ENCODE measurements around the gene CEP250.
A peak's percentile ranks its signal among the peaks of the same experiment; 100 is the strongest.

The CEP250 gene

DNA sequence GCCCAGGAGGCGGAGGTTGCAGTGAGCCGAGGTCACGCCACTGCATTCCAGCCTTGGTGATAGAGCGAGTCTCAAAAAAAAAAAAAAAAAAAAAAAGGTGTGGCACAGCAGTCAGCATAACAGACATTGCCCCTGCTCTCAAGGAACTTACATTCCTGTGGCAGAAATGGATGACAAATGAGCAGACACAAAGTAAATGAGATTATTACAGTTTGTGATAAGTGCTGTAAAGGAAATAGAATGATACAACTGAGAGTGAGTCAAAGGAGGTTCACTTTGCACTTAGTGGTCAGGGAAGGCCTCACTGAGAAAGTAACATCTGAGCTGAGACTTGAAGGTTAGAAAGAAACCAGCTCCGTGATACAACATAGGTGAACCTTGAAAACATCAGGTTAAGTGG is 36.4 kb downstream of the CEP250 start:
- no peak overlapping the region for H2BK15ac ChIP-seq (ENCODE audit: low read depth, poor library complexity, severe bottlenecking)
- H3K4me1 ChIP-seq (ENCODE audit: control insufficient read depth, insufficient read depth, low read depth, low read length): no peaks in the 10 kb centered on the region
- 90% methylated on average over 4 of the region's 5 CpGs for WGBS

DNA sequence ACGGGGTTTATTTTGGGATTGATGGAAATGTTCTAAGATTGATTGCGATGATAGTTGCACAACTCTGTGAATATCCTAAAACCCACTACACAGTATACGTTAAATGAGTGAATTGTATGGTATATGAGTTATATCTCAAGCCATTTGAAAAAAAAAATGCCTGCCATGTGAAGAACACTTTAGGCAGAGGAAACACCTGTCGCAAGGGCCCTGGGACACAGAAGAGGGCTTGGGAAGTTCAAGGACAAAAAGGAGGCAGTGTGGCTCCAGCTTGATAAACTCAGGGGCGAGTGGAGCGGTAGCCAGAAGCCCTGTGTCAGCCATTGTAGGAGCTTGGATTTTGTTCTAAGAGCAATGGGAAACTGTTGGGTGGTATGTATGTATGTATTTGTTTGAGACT is 37.0 kb downstream of the CEP250 start:
- Histone ChIP-seq H3K9me3 (ENCODE audit: control insufficient read depth, low read length) (no peaks in the 10 kb centered on the region), H2AK5ac (ENCODE audit: low read length, severe bottlenecking) (no peak overlapping the region), H3K23ac (ENCODE audit: low read length in 2 of 2) (no peak overlapping the region), H3K27ac (ENCODE audit: low read length, poor library complexity, severe bottlenecking) (no peak overlapping the region), H3K27me3 (ENCODE audit: control insufficient read depth in 1 of 2, insufficient read depth in 1 of 2, low read length in 2 of 2) (no peaks in the 10 kb centered on the region), H3K18ac (ENCODE audit: low read depth in 1 of 2, low read length in 2 of 2) (no peak overlapping the region), H3K14ac (ENCODE audit: low read length in 2 of 2) (no peak overlapping the region), H2BK5ac (ENCODE audit: low read depth, low read length, poor library complexity, severe bottlenecking) (no peak overlapping the region), H3K4me1 (ENCODE audit: control insufficient read depth, insufficient read depth, low read depth, low read length) (no peaks in the 10 kb centered on the region), H2BK12ac (ENCODE audit: low read length in 2 of 2) (no peak overlapping the region), H3K4me3 (ENCODE audit: insufficient read depth in 1 of 2, low read depth in 1 of 2, low read length in 2 of 2) (no peak overlapping the region), H3K9ac (ENCODE audit: low read length) (no peak overlapping the region), H3K36me3 (ENCODE audit: control insufficient read depth in 1 of 2, insufficient read depth in 2 of 2, low read depth in 1 of 2, low read length in 2 of 2) (peaks cover 61 to 95% of the 10 kb centered on the region in 2 experiments), H2BK15ac (ENCODE audit: low read depth, poor library complexity, severe bottlenecking) (no peak overlapping the region), H3K79me1 (replicated peaks; ENCODE audit: low read length, poor library complexity, severe bottlenecking) (peaks cover 30% of the 10 kb centered on the region), H2AFZ (ENCODE audit: low read depth, low read length) (no peak overlapping the region), H2BK120ac (ENCODE audit: low read depth, low read length) (no peak overlapping the region), H3K4me2 (ENCODE audit: low read length, poor library complexity, severe bottlenecking) (no peak overlapping the region), H4K8ac (ENCODE audit: low read length) (no peak overlapping the region), H4K91ac (ENCODE audit: low read length) (no peak overlapping the region), H3K4ac (ENCODE audit: low read depth in 1 of 2, low read length in 2 of 2) (no peak overlapping the region)
- no peak for DNase-seq
- WGBS: 100% methylated on average over 5 of the region's 6 CpGs

More for the DNA sequence above, 36.4 kb downstream of the CEP250 start:
- H3K9ac ChIP-seq (ENCODE audit: low read length): no peak overlapping the region
- no peak overlapping the region for H3K4me2 ChIP-seq (ENCODE audit: low read length, poor library complexity, severe bottlenecking)
- H2AK5ac ChIP-seq (ENCODE audit: low read length, severe bottlenecking): no peak overlapping the region
- no peaks in the 10 kb centered on the region for H3K27me3 ChIP-seq (ENCODE audit: control insufficient read depth in 1 of 2, insufficient read depth in 1 of 2, low read length in 2 of 2)
- H3K18ac ChIP-seq (ENCODE audit: low read depth in 1 of 2, low read length in 2 of 2): no peak overlapping the region
- H3K36me3 ChIP-seq (ENCODE audit: control insufficient read depth in 1 of 2, insufficient read depth in 2 of 2, low read depth in 1 of 2, low read length in 2 of 2): peaks cover 60 to 94% of the 10 kb centered on the region in 2 experiments
- no peaks in the 10 kb centered on the region for H3K9me3 ChIP-seq (ENCODE audit: control insufficient read depth, low read length)
- no peak overlapping the region for H2AFZ ChIP-seq (ENCODE audit: low read depth, low read length)
- no peak for DNase-seq
- no peak overlapping the region for H4K8ac ChIP-seq (ENCODE audit: low read length)
- H3K4ac ChIP-seq (ENCODE audit: low read depth in 1 of 2, low read length in 2 of 2): no peak overlapping the region
- no peak overlapping the region for H3K23ac ChIP-seq (ENCODE audit: low read length in 2 of 2)
- no peak overlapping the region for H3K4me3 ChIP-seq (ENCODE audit: insufficient read depth in 1 of 2, low read depth in 1 of 2, low read length in 2 of 2)
- H3K14ac ChIP-seq (ENCODE audit: low read length in 2 of 2): no peak overlapping the region
- no peak overlapping the region for H2BK12ac ChIP-seq (ENCODE audit: low read length in 2 of 2)
- peaks cover 30% of the 10 kb centered on the region for H3K79me1 ChIP-seq (replicated peaks; ENCODE audit: low read length, poor library complexity, severe bottlenecking)
- no peak overlapping the region for H3K27ac ChIP-seq (ENCODE audit: low read length, poor library complexity, severe bottlenecking)
- H2BK120ac ChIP-seq (ENCODE audit: low read depth, low read length): no peak overlapping the region
- H2BK5ac ChIP-seq (ENCODE audit: low read depth, low read length, poor library complexity, severe bottlenecking): no peak overlapping the region
- H4K91ac ChIP-seq (ENCODE audit: low read length): no peak overlapping the region

DNA sequence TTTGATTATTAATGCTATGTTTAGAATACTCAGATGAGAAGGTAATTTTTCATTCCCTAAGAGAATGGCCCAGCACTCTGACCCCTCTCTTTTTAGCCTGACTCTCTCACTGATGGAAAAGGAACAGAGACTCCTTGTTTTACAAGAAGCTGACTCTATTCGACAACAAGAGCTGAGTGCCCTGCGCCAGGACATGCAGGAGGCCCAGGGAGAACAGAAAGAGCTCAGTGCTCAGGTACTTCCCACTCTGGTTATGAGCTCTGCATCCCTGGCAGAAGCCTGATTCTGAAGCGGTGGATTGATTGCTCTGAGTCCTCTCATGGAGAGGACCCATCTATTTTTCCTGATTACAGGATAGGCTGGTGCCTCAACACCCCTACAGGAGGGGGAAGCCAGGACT is 41.1 kb downstream of the CEP250 start:
- peak overlapping the region; percentile 78 for H3K9ac ChIP-seq (ENCODE audit: low read length)
- H3K14ac ChIP-seq (ENCODE audit: low read length in 2 of 2): no peak overlapping the region
- 92% methylated on average over 3 of the region's 3 CpGs for WGBS
- no peaks in the 10 kb centered on the region for H3K4me1 ChIP-seq (ENCODE audit: control insufficient read depth, insufficient read depth, low read depth, low read length)
- no peak overlapping the region for H2BK120ac ChIP-seq (ENCODE audit: low read depth, low read length)
- no peak overlapping the region for H2BK5ac ChIP-seq (ENCODE audit: low read depth, low read length, poor library complexity, severe bottlenecking)
- peaks cover 25% of the 10 kb centered on the region for H3K79me1 ChIP-seq (replicated peaks; ENCODE audit: low read length, poor library complexity, severe bottlenecking)
- no peak for DNase-seq
- H3K36me3 ChIP-seq (ENCODE audit: control insufficient read depth in 1 of 2, insufficient read depth in 2 of 2, low read depth in 1 of 2, low read length in 2 of 2): peaks cover 71 to 96% of the 10 kb centered on the region in 2 experiments
- H3K4me2 ChIP-seq (ENCODE audit: low read length, poor library complexity, severe bottlenecking): no peak overlapping the region
- no peak overlapping the region for H4K8ac ChIP-seq (ENCODE audit: low read length)
- H3K4ac ChIP-seq (ENCODE audit: low read depth in 1 of 2, low read length in 2 of 2): no peak overlapping the region
- H3K9me3 ChIP-seq (ENCODE audit: control insufficient read depth, low read length): no peaks in the 10 kb centered on the region
- H2AFZ ChIP-seq (ENCODE audit: low read depth, low read length): no peak overlapping the region
- no peaks in the 10 kb centered on the region for H3K27me3 ChIP-seq (ENCODE audit: control insufficient read depth in 1 of 2, insufficient read depth in 1 of 2, low read length in 2 of 2)
- no peak overlapping the region for H2BK12ac ChIP-seq (ENCODE audit: low read length in 2 of 2)
- H2AK5ac ChIP-seq (ENCODE audit: low read length, severe bottlenecking): no peak overlapping the region
- no peak overlapping the region for H4K91ac ChIP-seq (ENCODE audit: low read length)
- no peak overlapping the region for H3K23ac ChIP-seq (ENCODE audit: low read length in 2 of 2)
- no peak overlapping the region for H2BK15ac ChIP-seq (ENCODE audit: low read depth, poor library complexity, severe bottlenecking)
- H3K18ac ChIP-seq (ENCODE audit: low read depth in 1 of 2, low read length in 2 of 2): no peak overlapping the region
- H3K4me3 ChIP-seq (ENCODE audit: insufficient read depth in 1 of 2, low read depth in 1 of 2, low read length in 2 of 2): no peak overlapping the region
- no peak overlapping the region for H3K27ac ChIP-seq (ENCODE audit: low read length, poor library complexity, severe bottlenecking)

DNA sequence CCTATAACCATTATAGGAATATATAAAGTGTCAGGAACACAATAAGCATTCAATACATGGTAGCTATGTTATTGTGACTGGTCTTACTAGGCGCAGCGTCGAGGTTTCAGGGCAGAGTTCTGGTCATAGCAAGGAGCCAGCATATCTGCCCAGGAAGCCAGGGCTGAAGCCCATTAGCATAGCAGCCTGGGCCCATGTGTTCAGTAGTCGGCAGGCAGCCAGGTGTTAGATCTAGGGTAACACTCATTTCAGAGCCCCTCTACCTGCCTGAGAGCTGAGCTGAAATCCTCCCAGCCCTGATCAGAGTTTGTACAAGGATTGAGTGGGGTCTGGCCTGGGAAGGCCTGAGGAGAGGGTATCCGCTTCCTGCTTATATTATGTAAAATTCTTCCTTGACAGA is 41.9 kb downstream of the CEP250 start:
- H2BK120ac ChIP-seq (ENCODE audit: low read depth, low read length): no peak overlapping the region
- over 99% methylated on average over 5 of the region's 5 CpGs for WGBS

More for the DNA sequence above, 41.9 kb downstream of the CEP250 start:
- no peak overlapping the region for H3K4me3 ChIP-seq (ENCODE audit: insufficient read depth in 1 of 2, low read depth in 1 of 2, low read length in 2 of 2)
- H3K9me3 ChIP-seq (ENCODE audit: control insufficient read depth, low read length): no peaks in the 10 kb centered on the region
- no peak overlapping the region for H2AFZ ChIP-seq (ENCODE audit: low read depth, low read length)
- no peak overlapping the region for H2BK5ac ChIP-seq (ENCODE audit: low read depth, low read length, poor library complexity, severe bottlenecking)
- H3K79me1 ChIP-seq (replicated peaks; ENCODE audit: low read length, poor library complexity, severe bottlenecking): peaks cover 26% of the 10 kb centered on the region
- no peak overlapping the region for H2BK12ac ChIP-seq (ENCODE audit: low read length in 2 of 2)
- no peak overlapping the region for H3K4ac ChIP-seq (ENCODE audit: low read depth in 1 of 2, low read length in 2 of 2)
- no peak overlapping the region for H3K4me2 ChIP-seq (ENCODE audit: low read length, poor library complexity, severe bottlenecking)
- H3K4me1 ChIP-seq (ENCODE audit: control insufficient read depth, insufficient read depth, low read depth, low read length): no peaks in the 10 kb centered on the region
- H2BK15ac ChIP-seq (ENCODE audit: low read depth, poor library complexity, severe bottlenecking): no peak overlapping the region
- no peak overlapping the region for H3K27ac ChIP-seq (ENCODE audit: low read length, poor library complexity, severe bottlenecking)
- H2AK5ac ChIP-seq (ENCODE audit: low read length, severe bottlenecking): no peak overlapping the region
- DNase-seq: no peak
- H4K91ac ChIP-seq (ENCODE audit: low read length): no peak overlapping the region
- H4K8ac ChIP-seq (ENCODE audit: low read length): no peak overlapping the region
- peaks cover 74 to 96% of the 10 kb centered on the region in 2 experiments for H3K36me3 ChIP-seq (ENCODE audit: control insufficient read depth in 1 of 2, insufficient read depth in 2 of 2, low read depth in 1 of 2, low read length in 2 of 2)
- peak overlapping the region; percentile 78 for H3K9ac ChIP-seq (ENCODE audit: low read length)
- no peaks in the 10 kb centered on the region for H3K27me3 ChIP-seq (ENCODE audit: control insufficient read depth in 1 of 2, insufficient read depth in 1 of 2, low read length in 2 of 2)
- no peak overlapping the region for H3K18ac ChIP-seq (ENCODE audit: low read depth in 1 of 2, low read length in 2 of 2)
- no peak overlapping the region for H3K14ac ChIP-seq (ENCODE audit: low read length in 2 of 2)
- H3K23ac ChIP-seq (ENCODE audit: low read length in 2 of 2): no peak overlapping the region

Data from mesenchymal stem cell (in vitro differentiated cells and primary cell).